ENCODE measurements around the gene SRGN. TPM values are rescaled to one million over a fixed set of nuclear protein-coding genes. Genes with fewer than 3 reads are reported as not detected.

The SRGN gene
- total and polyA plus RNA-seq, 8 donors = 4.1 to 40.0 (median 11.5) TPM

GRCh38 chr10:69075431-69075830, 12.5 kb upstream of the SRGN start:
- TF ChIP-seq, protein P1, sequence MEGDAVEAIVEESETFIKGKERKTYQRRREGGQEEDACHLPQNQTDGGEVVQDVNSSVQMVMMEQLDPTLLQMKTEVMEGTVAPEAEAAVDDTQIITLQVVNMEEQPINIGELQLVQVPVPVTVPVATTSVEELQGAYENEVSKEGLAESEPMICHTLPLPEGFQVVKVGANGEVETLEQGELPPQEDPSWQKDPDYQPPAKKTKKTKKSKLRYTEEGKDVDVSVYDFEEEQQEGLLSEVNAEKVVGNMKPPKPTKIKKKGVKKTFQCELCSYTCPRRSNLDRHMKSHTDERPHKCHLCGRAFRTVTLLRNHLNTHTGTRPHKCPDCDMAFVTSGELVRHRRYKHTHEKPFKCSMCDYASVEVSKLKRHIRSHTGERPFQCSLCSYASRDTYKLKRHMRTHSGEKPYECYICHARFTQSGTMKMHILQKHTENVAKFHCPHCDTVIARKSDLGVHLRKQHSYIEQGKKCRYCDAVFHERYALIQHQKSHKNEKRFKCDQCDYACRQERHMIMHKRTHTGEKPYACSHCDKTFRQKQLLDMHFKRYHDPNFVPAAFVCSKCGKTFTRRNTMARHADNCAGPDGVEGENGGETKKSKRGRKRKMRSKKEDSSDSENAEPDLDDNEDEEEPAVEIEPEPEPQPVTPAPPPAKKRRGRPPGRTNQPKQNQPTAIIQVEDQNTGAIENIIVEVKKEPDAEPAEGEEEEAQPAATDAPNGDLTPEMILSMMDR (IDR thresholded peaks at IDR 0.05) = no peak
- no peaks in the 10 kb centered on the region for H3K4me1 ChIP-seq
- H3K9me3 ChIP-seq = no peaks in the 10 kb centered on the region
- no peak overlapping the region for H3K4me3 ChIP-seq
- no peak overlapping the region for H3K27ac ChIP-seq
- no peaks in the 10 kb centered on the region for H3K27me3 ChIP-seq
- intact Hi-C loops (cut with DNase I) = no loop called here
- FAIRE-seq (no peak), ATAC-seq (no peak), DNase-seq (no peak)
- H3K36me3 ChIP-seq = no peaks in the 10 kb centered on the region
- 73 to 89% methylated on average over 4 of the region's 4 CpGs for WGBS, 2 donors

DNA sequence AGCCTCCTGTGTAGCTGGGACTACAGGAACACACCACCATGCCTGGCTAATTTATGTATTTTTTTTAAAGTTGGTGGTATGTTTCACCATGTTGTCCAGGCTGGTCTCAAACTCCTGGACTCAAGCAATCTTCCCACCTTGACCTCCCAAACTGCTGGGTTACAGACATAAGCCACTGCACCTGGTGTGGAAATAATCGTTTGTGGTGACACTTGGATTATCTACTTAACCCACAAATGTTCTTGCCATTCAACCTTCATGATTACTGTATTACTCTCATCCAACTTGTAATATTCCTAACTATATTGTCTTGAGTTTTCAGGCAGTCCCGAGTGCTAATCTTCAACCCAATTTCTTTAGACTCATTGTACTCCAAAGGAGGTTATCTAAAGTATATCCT, 9.6 kb upstream of the SRGN start:
- Histone ChIP-seq H3K27ac (no peak overlapping the region), H3K27me3 (no peaks in the 10 kb centered on the region), H3K4me1 (no peaks in the 10 kb centered on the region), H3K4me3 (no peak overlapping the region), H3K9me3 (no peaks in the 10 kb centered on the region), H3K36me3 (no peaks in the 10 kb centered on the region)
- intact Hi-C loops (cut with DNase I) = no loop called here
- TF ChIP-seq, protein P1 (IDR thresholded peaks at IDR 0.05) = no peak
- ATAC-seq = no peak
- no peak for FAIRE-seq
- DNase-seq = no peak
- 41 to 57% methylated on average over 2 of the region's 2 CpGs for WGBS, 2 donors

- intact Hi-C loops (cut with DNase I) = no loop called here
- Histone ChIP-seq H3K4me1 (no peaks in the 10 kb centered on the region), H3K27me3 (no peaks in the 10 kb centered on the region), H3K9me3 (no peaks in the 10 kb centered on the region), H3K27ac (no peak overlapping the region), H3K36me3 (no peaks in the 10 kb centered on the region), H3K4me3 (no peak overlapping the region)
- TF ChIP-seq, protein P1 (IDR thresholded peaks at IDR 0.05) = no peak
- ATAC-seq (no peak), DNase-seq (no peak), FAIRE-seq (no peak)
- WGBS, 2 donors = 69 to 77% methylated on average over 4 of the region's 4 CpGs
Observed at GRCh38 chr10:69080226-69080625, 7.7 kb upstream of the SRGN start.

- 35 to 46% methylated on average over 9 of the region's 9 CpGs for WGBS, 2 donors
- DNase-seq (no peak), ATAC-seq (peak in 1 of 4 donors; percentile 32), FAIRE-seq (no peak)
- Histone ChIP-seq H3K27me3 (no peaks in the 10 kb centered on the region), H3K36me3 (no peaks in the 10 kb centered on the region), H3K4me1 (no peaks in the 10 kb centered on the region), H3K27ac (no peak overlapping the region), H3K9me3 (no peaks in the 10 kb centered on the region), H3K4me3 (no peak overlapping the region)
- TF ChIP-seq, protein P1 (IDR thresholded peaks at IDR 0.05) = no peak
- intact Hi-C loops (cut with DNase I) = no loop called here
Observed at GRCh38 chr10:69086001-69086509, 1.8 kb upstream of the SRGN start.

GRCh38 chr10:69088471-69088769, 517 bp downstream of the SRGN start:
- H3K27ac ChIP-seq = peak overlapping the region in 2 of 4 donors; percentile 77 to 83
- H3K4me3 ChIP-seq = peak overlapping the region in 1 of 4 donors; percentile 34
- ATAC-seq = no peak
- H3K9me3 ChIP-seq = no peaks in the 10 kb centered on the region
- DNase-seq = no peak
- no peaks in the 10 kb centered on the region for H3K36me3 ChIP-seq
- intact Hi-C loops (cut with DNase I) = no loop called here
- no peaks in the 10 kb centered on the region for H3K27me3 ChIP-seq
- H3K4me1 ChIP-seq = no peaks in the 10 kb centered on the region
- TF ChIP-seq, protein P1 (IDR thresholded peaks at IDR 0.05) = no peak
- WGBS, 2 donors = 76 to 83% methylated on average over 3 of the region's 3 CpGs
- FAIRE-seq = no peak

Data from pancreas (tissue), 10 donors.